ENCODE measurements around the gene SIAE.

- no peak for TF ChIP-seq CTCF (conservative IDR thresholded peaks at IDR 0.05 in 1 of 2, IDR thresholded peaks at IDR 0.05 in 1 of 2; ENCODE audit: low read depth in 1 of 2, low read length in 2 of 2)
- TF ChIP-seq EZH2 (IDR thresholded peaks at IDR 0.05; ENCODE audit: low read length, missing control alignments) = no peak
Measured at GRCh38 chr11:124658501-124658900, 15.0 kb downstream of the SIAE start.

All from fibroblast of lung (primary cell).